Spleen (tissue), 11 donors: ENCODE data around the gene FAAP20. TPM values are rescaled to one million over a fixed set of nuclear protein-coding genes. Genes with fewer than 3 reads are reported as not detected.

Experiments used
- DNase-seq: peaks from one replicate; pipeline ENCODE4 v3.0.0-alpha.2; 2020
- H3K27ac ChIP-seq, 8 donors: fragments of 200-600 bp; sonication (generic) in 7 of 8; 1 replicate in 4 of 8; 2 replicates in 4 of 8; pipeline versions ENCODE4 v1.5.0 to v1.8.0; 2016 to 2021; ENCODE audit warnings: inconsistent platforms in 4 of 8, mild to moderate bottlenecking in 4 of 8, moderate library complexity in 1 of 8
- H3K27me3 ChIP-seq, 7 donors: fragments of 200-600 bp; sonication (generic) in 6 of 7; replicated peaks in 1 of 7; 1 replicate in 4 of 7; 2 replicates in 3 of 7; pipeline versions ENCODE4 v1.5.0 to v1.8.0; 2016 to 2021; ENCODE audit warnings: inconsistent platforms in 3 of 7, mild to moderate bottlenecking in 1 of 7
- H3K36me3 ChIP-seq, 6 donors: fragments of 200-600 bp; sonication (generic) in 5 of 6; 1 replicate in 4 of 6; 2 replicates in 2 of 6; pipeline versions ENCODE4 v1.5.0 to v1.8.0; 2016 to 2021; ENCODE audit warnings: inconsistent platforms in 2 of 6
- H3K4me1 ChIP-seq, 6 donors: fragments of 200-600 bp; sonication (generic) in 5 of 6; 1 replicate in 3 of 6; 2 replicates in 3 of 6; pipeline versions ENCODE4 v1.5.0 to v1.8.0; 2016 to 2021; ENCODE audit warnings: inconsistent platforms in 3 of 6
- H3K4me3 ChIP-seq, 8 donors: fragments of 200-600 bp; sonication (generic) in 7 of 8; 1 replicate in 4 of 8; 2 replicates in 4 of 8; pipeline versions ENCODE4 v1.5.0 to v1.8.0; 2016 to 2021; ENCODE audit warnings: inconsistent platforms in 4 of 8, mild to moderate bottlenecking in 4 of 8, moderate library complexity in 2 of 8
- H3K9me3 ChIP-seq, 8 donors: fragments of 200-600 bp; sonication (generic) in 7 of 8; 1 replicate in 4 of 8; 2 replicates in 4 of 8; pipeline versions ENCODE4 v1.5.0 to v1.8.0; 2016 to 2021; ENCODE audit warnings: inconsistent platforms in 4 of 8
- POLR2A ChIP-seq, 3 donors: fragments of 450-650 bp; IDR thresholded peaks; one replicate each; pipeline ENCODE4 v1.5.1; 2017; ENCODE audit warnings: antibody characterized with exemption in 3 of 3, mild to moderate bottlenecking in 1 of 3
- POLR2AphosphoS5 ChIP-seq, 3 donors: sonication (generic); formaldehyde crosslinking; IDR thresholded peaks; one replicate each; pipeline ENCODE4 v1.5.1; 2017; ENCODE audit warnings: antibody characterized with exemption in 3 of 3
- WGBS, 5 donors: extraction: QIAGEN DNeasy Blood & Tissue Kit in 3 of 5; methylation state at CpG; one replicate each; pipeline versions ENCODE4 v1.1.5 to v1.1.7; 2013 to 2018; 5-methylcytosine and 5-hydroxymethylcytosine counted together
- intact Hi-C: fragments of 100-400 bp; cut with DNase I; formaldehyde crosslinking; loops from one replicate; pipeline ENCODE4 v1.15.0; 2023; ENCODE audit warnings: low total_unique reads
- polyA plus RNA-seq, 3 donors: library from polyadenylated mRNA; stranded (reverse); fragments of 200-250 nt; gene quantifications; one replicate each; pipeline ENCODE4 v1.2.1, GENCODE V29; 2013
- total RNA-seq, 7 donors: library from RNA; depleted of rRNA in 3 of 7; stranded (reverse); fragments of >200 nt in 3 of 7; fragmentation: NEBNext Ultra II Directional in 4 of 7; extraction: Animal tissue kit (Norgen Biotek cat#: 25700) in 4 of 7; gene quantifications; one replicate each; pipeline versions ENCODE4 v1.1.0 to v1.2.1, GENCODE V29; 2016 to 2021
- TF ChIP-seq, protein P1 (sequence below), 11 experiments: fragments of 200-600 bp in 7 of 11; fragments of 450-650 bp in 4 of 11; sonication (generic) in 4 of 11; IDR thresholded peaks in 8 of 11; conservative IDR thresholded peaks in 3 of 11; 1 replicate in 7 of 11; 2 replicates in 4 of 11; pipeline versions ENCODE4 v1.4.0 to v1.8.0; 2016 to 2021; ENCODE audit warnings: antibody characterized with exemption in 11 of 11, inconsistent platforms in 4 of 11, mild to moderate bottlenecking in 1 of 11
- donor health status: healthy with polysubstance abuse.
- donor health status: DM: no; HTN: no; CAD: no; lungs with moderate emphysema.
- donor health status: DM: no; HTN: no; CAD: no.
- donor health status: Bipolar disorder and iron deficiency.
- donor health status: healthy.
- donor health status: DM: no; HTN: no; CAD: no.
- donor health status: DM: yes; HTN: yes; CAD: no.

FAAP20 gene
- total and polyA plus RNA-seq, 10 donors, result 20.6 to 113 (median 52.0) TPM

DNA sequence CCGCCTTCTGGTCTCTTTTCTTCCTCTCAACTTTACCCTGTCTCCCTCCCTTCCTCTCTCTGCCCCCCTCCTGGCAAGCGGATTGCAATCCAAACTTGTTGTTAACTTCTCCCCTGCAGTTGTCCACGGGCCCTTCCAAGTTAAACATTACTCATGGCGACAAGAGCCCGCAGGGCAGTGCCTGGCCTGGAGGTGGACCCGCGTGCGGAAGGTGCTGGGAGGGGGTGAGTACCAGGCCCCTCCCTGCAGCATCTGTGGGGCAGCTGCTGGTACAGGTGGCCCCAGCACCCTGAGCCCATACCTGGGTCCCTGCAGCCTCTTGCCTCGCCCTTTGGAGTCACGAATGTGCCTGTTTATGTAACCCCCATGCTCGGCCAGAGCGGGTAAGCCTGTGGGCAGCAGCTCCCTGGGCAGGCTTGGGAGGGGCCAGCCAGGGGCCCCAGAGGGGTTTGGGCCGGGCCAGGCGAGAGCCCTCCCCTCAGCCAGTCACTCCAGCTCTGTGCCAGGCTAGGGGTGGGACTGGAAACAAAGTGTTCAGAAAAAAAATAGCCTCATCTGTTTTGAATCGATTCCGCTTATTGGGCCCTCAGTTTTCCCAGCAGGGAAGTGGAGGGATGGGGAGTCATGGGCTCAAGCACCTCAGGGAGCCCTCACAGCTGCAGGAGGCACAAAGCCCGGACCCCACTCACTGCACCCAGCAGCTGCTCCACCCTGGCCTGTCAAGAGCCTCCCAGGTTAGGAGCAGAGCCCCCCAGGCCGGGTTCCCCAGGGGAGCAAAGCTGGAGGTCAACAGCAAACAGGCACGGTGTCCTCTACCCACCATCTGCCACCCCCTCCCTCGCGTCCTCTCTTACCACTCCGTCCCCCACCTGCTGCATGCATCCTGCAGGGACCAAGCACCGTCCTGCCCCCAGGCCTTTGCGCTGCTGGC lies 14.0 kb upstream of the FAAP20 start:
- peaks cover 36 to 84% (median 61%) of the 10 kb centered on the region in 6 donors for H3K4me1 ChIP-seq
- 72 to 82% (median 79%) methylated on average over 17 to 24 of the region's 24 CpGs for WGBS, 5 donors
- H3K27me3 ChIP-seq, result peaks cover 0 to 16% (median 0%) of the 10 kb centered on the region in 7 donors
- peak; percentile 76 for DNase-seq
- peak overlapping the region; percentile 66 to 91 (median 86) for H3K27ac ChIP-seq
- no peak overlapping the region for H3K4me3 ChIP-seq
- TF ChIP-seq, protein P1, sequence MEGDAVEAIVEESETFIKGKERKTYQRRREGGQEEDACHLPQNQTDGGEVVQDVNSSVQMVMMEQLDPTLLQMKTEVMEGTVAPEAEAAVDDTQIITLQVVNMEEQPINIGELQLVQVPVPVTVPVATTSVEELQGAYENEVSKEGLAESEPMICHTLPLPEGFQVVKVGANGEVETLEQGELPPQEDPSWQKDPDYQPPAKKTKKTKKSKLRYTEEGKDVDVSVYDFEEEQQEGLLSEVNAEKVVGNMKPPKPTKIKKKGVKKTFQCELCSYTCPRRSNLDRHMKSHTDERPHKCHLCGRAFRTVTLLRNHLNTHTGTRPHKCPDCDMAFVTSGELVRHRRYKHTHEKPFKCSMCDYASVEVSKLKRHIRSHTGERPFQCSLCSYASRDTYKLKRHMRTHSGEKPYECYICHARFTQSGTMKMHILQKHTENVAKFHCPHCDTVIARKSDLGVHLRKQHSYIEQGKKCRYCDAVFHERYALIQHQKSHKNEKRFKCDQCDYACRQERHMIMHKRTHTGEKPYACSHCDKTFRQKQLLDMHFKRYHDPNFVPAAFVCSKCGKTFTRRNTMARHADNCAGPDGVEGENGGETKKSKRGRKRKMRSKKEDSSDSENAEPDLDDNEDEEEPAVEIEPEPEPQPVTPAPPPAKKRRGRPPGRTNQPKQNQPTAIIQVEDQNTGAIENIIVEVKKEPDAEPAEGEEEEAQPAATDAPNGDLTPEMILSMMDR (IDR thresholded peaks at IDR 0.05 in 8 of 11, conservative IDR thresholded peaks at IDR 0.05 in 3 of 11), result no peak
- TF ChIP-seq POLR2A (IDR thresholded peaks at IDR 0.05), result no peak
- no peak for TF ChIP-seq POLR2AphosphoS5 (IDR thresholded peaks at IDR 0.05)
- intact Hi-C loops, result no loop called here
- H3K36me3 ChIP-seq, result no peaks in the 10 kb centered on the region
- H3K9me3 ChIP-seq, result no peaks in the 10 kb centered on the region

DNA sequence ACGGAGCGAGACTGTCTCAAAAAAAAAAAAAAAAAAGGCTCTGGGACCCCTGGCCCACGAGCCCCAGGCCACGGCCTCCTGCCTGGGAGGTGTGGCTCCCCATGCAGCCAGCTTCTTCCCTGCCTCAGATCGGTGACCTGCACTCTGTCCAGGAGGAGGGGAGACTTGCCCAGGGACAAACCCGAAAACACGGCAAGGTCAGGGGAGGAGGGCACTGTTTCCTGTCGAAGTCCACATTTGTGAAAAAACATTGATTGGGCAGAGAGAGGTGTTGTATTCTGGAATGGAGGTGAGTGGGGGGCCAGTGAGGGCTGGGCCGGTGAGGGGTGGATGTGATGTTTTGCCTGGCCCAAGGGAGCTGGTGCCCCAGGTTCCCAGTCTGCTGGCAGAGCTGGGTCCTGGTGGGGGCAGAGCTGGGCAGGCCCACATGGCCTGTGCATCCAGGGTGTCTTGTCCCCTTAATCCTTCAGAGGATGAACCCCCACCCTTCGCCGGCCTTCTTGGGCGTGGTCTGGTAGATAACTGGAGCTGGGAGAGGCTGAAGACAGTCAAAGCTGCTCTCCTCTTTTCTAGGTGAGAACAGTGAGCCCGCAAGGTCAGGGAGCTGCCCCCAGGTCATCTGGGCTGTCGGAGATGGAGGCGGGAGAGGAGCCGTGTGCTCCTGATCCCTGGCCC lies 12.4 kb upstream of the FAAP20 start:
- WGBS, 5 donors, result 68 to 88% (median 70%) methylated on average over 15 to 16 of the region's 16 CpGs
- Histone ChIP-seq H3K27ac (peak overlapping the region; percentile 64 to 91 (median 86)), H3K36me3 (no peaks in the 10 kb centered on the region), H3K9me3 (no peaks in the 10 kb centered on the region), H3K4me3 (peak overlapping the region in 1 of 8 donors; percentile 31), H3K4me1 (peaks cover 28 to 79% (median 52%) of the 10 kb centered on the region in 6 donors), H3K27me3 (peaks cover 0 to under 1% (median 0%) of the 10 kb centered on the region in 7 donors)
- peak; percentile 81 for DNase-seq
- TF ChIP-seq, protein P1 (IDR thresholded peaks at IDR 0.05 in 8 of 11, conservative IDR thresholded peaks at IDR 0.05 in 3 of 11), result no peak
- TF ChIP-seq POLR2A (IDR thresholded peaks at IDR 0.05) (no peak), POLR2AphosphoS5 (IDR thresholded peaks at IDR 0.05) (no peak)
- intact Hi-C loops, result no loop called here

DNA sequence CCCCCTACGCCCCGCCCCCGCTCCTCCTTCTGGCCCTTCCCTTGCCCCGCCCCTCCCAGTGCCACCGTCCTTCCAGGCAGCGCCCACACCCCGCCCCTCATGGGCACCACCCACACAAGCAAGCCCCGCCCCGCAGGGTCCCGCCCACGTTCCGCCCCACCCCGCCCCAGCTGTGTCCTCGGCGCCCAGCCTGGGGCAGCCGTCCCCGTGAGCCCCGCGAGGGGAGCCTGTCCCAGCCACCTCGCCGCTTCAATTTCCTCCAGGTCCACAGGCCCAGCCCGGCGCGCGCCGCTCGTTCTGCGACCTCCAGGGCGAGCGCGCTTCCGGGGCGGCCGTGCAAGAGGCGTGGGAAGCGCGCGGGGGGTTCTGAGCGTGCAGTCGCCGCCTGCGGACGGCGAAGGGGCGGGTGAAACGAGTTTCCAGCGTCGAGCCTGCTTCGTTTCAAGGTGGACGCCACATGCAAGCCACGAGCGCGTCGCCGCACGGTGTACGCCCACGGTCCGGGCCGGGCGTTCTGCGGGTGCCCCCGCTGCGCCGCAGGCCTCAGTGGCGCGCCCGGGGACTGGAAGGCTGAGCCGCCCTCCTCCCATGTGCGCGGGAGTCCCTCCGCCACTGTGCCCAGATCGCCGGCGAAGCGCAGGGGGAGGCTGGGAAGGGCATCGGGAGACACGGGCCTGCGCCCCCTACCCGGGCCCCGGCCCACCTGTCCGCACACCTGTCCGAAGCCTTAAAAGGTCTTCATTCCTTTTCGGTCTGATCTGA lies 10.8 kb upstream of the FAAP20 start:
- Histone ChIP-seq H3K4me3 (peak overlapping the region; percentile 16 to 74 (median 52)), H3K27ac (peak overlapping the region; percentile 66 to 91 (median 86)), H3K4me1 (peaks cover 28 to 91% (median 61%) of the 10 kb centered on the region in 6 donors), H3K9me3 (no peaks in the 10 kb centered on the region), H3K36me3 (no peaks in the 10 kb centered on the region), H3K27me3 (no peaks in the 10 kb centered on the region)
- 7 to 37% (median 10%) methylated on average over 15 to 80 of the region's 84 CpGs for WGBS, 5 donors
- TF ChIP-seq POLR2AphosphoS5 (IDR thresholded peaks at IDR 0.05) (peak; percentile 77 to 89 (median 86)), POLR2A (IDR thresholded peaks at IDR 0.05) (no peak)
- TF ChIP-seq, protein P1 (IDR thresholded peaks at IDR 0.05 in 8 of 11, conservative IDR thresholded peaks at IDR 0.05 in 3 of 11), result peak in 7 of 11 experiments; percentile 11 to 40 (median 36)
- peak; percentile 99 for DNase-seq
- intact Hi-C loops, result no loop called here
